Astrocyte of the spinal cord (primary cell): Measurements from ENCODE around the gene TAF11L3.
"Not testable (repeated sequence)": the region's sequence is repeated elsewhere in the genome, so short reads cannot be mapped to it uniquely, and the experiment has no call there.

Source experiments
- DNase-seq: peaks from one replicate; pipeline ENCODE4 v3.0.0; 2011; ENCODE audit warnings: low read depth, low spot score
- H3K4me3 ChIP-seq: 2 replicates; pipeline ENCODE4 v1.5.1; 2011; ENCODE audit warnings: low read depth, mild to moderate bottlenecking, low read length, moderate library complexity
- CTCF ChIP-seq: IDR thresholded peaks from 2 replicates; pipeline ENCODE4 v1.5.1; 2012; ENCODE audit warnings: low read depth, mild to moderate bottlenecking, low read length, inconsistent platforms
- in situ Hi-C: cut with HindIII; loops from 2 replicates; pipeline ENCODE4 v1.10.0; 2017; ENCODE audit warnings: low sequenced_read_pairs

The TAF11L3 gene

GRCh38 chr5:17518067-17518466 is at the start of gene TAF11L3:
Gene TAF11L3, plus strand, starts transcription at chr5:17518367.
- DNase-seq, in situ Hi-C loops, H3K4me3 ChIP-seq: not testable (repeated sequence)

- no peak overlapping the region for H3K4me3 ChIP-seq
- TF ChIP-seq CTCF: no peak
- no peak for DNase-seq
- in situ Hi-C loops: no loop called here
Observed at GRCh38 chr5:17470064-17470463, 48.1 kb upstream of the TAF11L3 start.

GRCh38 chr5:17475064-17475463 is 43.1 kb upstream of the TAF11L3 start:
- DNase-seq, in situ Hi-C loops: not testable (repeated sequence)

GRCh38 chr5:17477043-17477442 is 41.1 kb upstream of the TAF11L3 start:
- no peak for TF ChIP-seq CTCF
- H3K4me3 ChIP-seq: no peak overlapping the region
- in situ Hi-C loops: no loop called here
- DNase-seq: no peak

More at GRCh38 chr5:17475064-17475463, 43.1 kb upstream of the TAF11L3 start:
- not testable (repeated sequence) for H3K4me3 ChIP-seq

GRCh38 chr5:17477573-17478265 is 40.4 kb upstream of the TAF11L3 start:
- H3K4me3 ChIP-seq: no peak overlapping the region
- no peak for DNase-seq
- no peak for TF ChIP-seq CTCF
- in situ Hi-C loops: no loop called here

- H3K4me3 ChIP-seq: no peak overlapping the region
Observed at GRCh38 chr5:17481378-17481777, 36.8 kb upstream of the TAF11L3 start.

GRCh38 chr5:17482790-17483189 is 35.4 kb upstream of the TAF11L3 start:
- no peak for TF ChIP-seq CTCF
- in situ Hi-C loops: no loop called here
- no peak for DNase-seq
- H3K4me3 ChIP-seq: no peak overlapping the region

More at GRCh38 chr5:17481378-17481777, 36.8 kb upstream of the TAF11L3 start:
- no peak for TF ChIP-seq CTCF
- in situ Hi-C loops: no loop called here
- no peak for DNase-seq

GRCh38 chr5:17486464-17487173 is 31.5 kb upstream of the TAF11L3 start:
- DNase-seq, H3K4me3 ChIP-seq, in situ Hi-C loops: not testable (repeated sequence)
